ENCODE measurements around the gene NIPAL3.

- TF ChIP-seq CSRNP3 (CRISPR knock-in tag; IDR thresholded peaks at IDR 0.05) = no peak
- TF ChIP-seq CSDC2 (CRISPR knock-in tag; IDR thresholded peaks at IDR 0.05) = no peak
- no peak for TF ChIP-seq OSR1 (CRISPR knock-in tag; IDR thresholded peaks at IDR 0.05)
- no peak for TF ChIP-seq ZFP30 (CRISPR knock-in tag; IDR thresholded peaks at IDR 0.05)
- no peak for TF ChIP-seq PATZ1 (CRISPR knock-in tag; IDR thresholded peaks at IDR 0.05; ENCODE audit: borderline replicate concordance)
- TF ChIP-seq POU6F1 (CRISPR knock-in tag; IDR thresholded peaks at IDR 0.05; ENCODE audit: borderline replicate concordance, low read depth) = no peak
- no peak for TF ChIP-seq ESRRG (CRISPR knock-in tag; IDR thresholded peaks at IDR 0.05)
Measured at GRCh38 chr1:24476571-24476970, 61.0 kb downstream of the NIPAL3 start.
